Progenitor cell of endocrine pancreas (in vitro differentiated cells): Measurements from ENCODE around the gene NECTIN2. TPM values are rescaled to one million over a fixed set of nuclear protein-coding genes. Genes with fewer than 3 reads are reported as not detected.

Experiments used
- DNase-seq: peaks from one replicate; pipeline ENCODE4 v3.0.0; 2021; ENCODE audit warnings: low spot score; ENCODE audit not compliant: unreplicated experiment
- H3K27ac Mint-ChIP-seq: 2 replicates; pipeline ENCODE4 v1.8.0; 2021; ENCODE audit warnings: mild to moderate bottlenecking, moderate library complexity, mixed read lengths
- H3K27me3 Mint-ChIP-seq: 2 replicates; pipeline ENCODE4 v1.8.0; 2021; ENCODE audit warnings: mixed read lengths
- H3K36me3 Mint-ChIP-seq: 2 replicates; pipeline ENCODE4 v1.8.0; 2022; ENCODE audit warnings: mixed read lengths; ENCODE audit not compliant: insufficient read depth
- H3K4me1 Mint-ChIP-seq: 2 replicates; pipeline ENCODE4 v1.8.0; 2021; ENCODE audit warnings: low read depth, mixed read lengths
- H3K4me3 Mint-ChIP-seq: 2 replicates; pipeline ENCODE4 v1.8.0; 2021; ENCODE audit warnings: low read depth, mild to moderate bottlenecking, moderate library complexity, mixed read lengths
- H3K9me3 Mint-ChIP-seq: 2 replicates; pipeline ENCODE4 v1.8.0; 2021; ENCODE audit warnings: low read depth, mixed read lengths
- total RNA-seq: library from RNA; stranded (reverse); gene quantifications from 2 replicates; pipeline ENCODE4 v1.2.1, GENCODE V29; 2021
- TF ChIP-seq, protein P1 (sequence below): fragments of 200-600 bp; sonication (generic); IDR thresholded peaks from one replicate; pipeline ENCODE4 v1.5.0; 2021; ENCODE audit warnings: antibody characterized with exemption, mild to moderate bottlenecking; ENCODE audit not compliant: unreplicated experiment

Gene NECTIN2
- total RNA-seq, 1 donor from 2014 or later: 201 TPM

- no peak for DNase-seq
- peaks cover 29% of the 10 kb centered on the region for H3K36me3 Mint-ChIP-seq
- H3K4me1 Mint-ChIP-seq: peaks cover 5% of the 10 kb centered on the region
- no peak overlapping the region for H3K27ac Mint-ChIP-seq
- H3K4me3 Mint-ChIP-seq: no peak overlapping the region
- no peaks in the 10 kb centered on the region for H3K9me3 Mint-ChIP-seq
- TF ChIP-seq, protein P1, sequence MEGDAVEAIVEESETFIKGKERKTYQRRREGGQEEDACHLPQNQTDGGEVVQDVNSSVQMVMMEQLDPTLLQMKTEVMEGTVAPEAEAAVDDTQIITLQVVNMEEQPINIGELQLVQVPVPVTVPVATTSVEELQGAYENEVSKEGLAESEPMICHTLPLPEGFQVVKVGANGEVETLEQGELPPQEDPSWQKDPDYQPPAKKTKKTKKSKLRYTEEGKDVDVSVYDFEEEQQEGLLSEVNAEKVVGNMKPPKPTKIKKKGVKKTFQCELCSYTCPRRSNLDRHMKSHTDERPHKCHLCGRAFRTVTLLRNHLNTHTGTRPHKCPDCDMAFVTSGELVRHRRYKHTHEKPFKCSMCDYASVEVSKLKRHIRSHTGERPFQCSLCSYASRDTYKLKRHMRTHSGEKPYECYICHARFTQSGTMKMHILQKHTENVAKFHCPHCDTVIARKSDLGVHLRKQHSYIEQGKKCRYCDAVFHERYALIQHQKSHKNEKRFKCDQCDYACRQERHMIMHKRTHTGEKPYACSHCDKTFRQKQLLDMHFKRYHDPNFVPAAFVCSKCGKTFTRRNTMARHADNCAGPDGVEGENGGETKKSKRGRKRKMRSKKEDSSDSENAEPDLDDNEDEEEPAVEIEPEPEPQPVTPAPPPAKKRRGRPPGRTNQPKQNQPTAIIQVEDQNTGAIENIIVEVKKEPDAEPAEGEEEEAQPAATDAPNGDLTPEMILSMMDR: no peak
- H3K27me3 Mint-ChIP-seq: no peaks in the 10 kb centered on the region
These were observed 21.5 kb downstream of the NECTIN2 start for GRCh38 chr19:44867578-44867977.

- Mint-ChIP-seq H3K9me3 (no peaks in the 10 kb centered on the region), H3K4me3 (no peak overlapping the region), H3K36me3 (peaks cover 34% of the 10 kb centered on the region), H3K4me1 (peaks cover 5% of the 10 kb centered on the region), H3K27me3 (no peaks in the 10 kb centered on the region), H3K27ac (peak overlapping the region; percentile 84)
- TF ChIP-seq, protein P1: no peak
- DNase-seq: no peak
These were observed 23.8 kb downstream of the NECTIN2 start for GRCh38 chr19:44869733-44870470.

- Mint-ChIP-seq H3K27ac (no peak overlapping the region), H3K27me3 (no peaks in the 10 kb centered on the region), H3K4me1 (peaks cover 5% of the 10 kb centered on the region), H3K36me3 (peaks cover 33% of the 10 kb centered on the region), H3K4me3 (no peak overlapping the region), H3K9me3 (no peaks in the 10 kb centered on the region)
- TF ChIP-seq, protein P1: no peak
- DNase-seq: no peak
These were observed 25.7 kb downstream of the NECTIN2 start for GRCh38 chr19:44871809-44872208.

- Mint-ChIP-seq H3K27me3 (no peaks in the 10 kb centered on the region), H3K27ac (no peak overlapping the region), H3K4me3 (no peak overlapping the region), H3K4me1 (peaks cover 5% of the 10 kb centered on the region), H3K36me3 (peaks cover 29% of the 10 kb centered on the region), H3K9me3 (no peaks in the 10 kb centered on the region)
- DNase-seq: no peak
- TF ChIP-seq, protein P1: no peak
These were observed 26.6 kb downstream of the NECTIN2 start for GRCh38 chr19:44872661-44873060.

DNA sequence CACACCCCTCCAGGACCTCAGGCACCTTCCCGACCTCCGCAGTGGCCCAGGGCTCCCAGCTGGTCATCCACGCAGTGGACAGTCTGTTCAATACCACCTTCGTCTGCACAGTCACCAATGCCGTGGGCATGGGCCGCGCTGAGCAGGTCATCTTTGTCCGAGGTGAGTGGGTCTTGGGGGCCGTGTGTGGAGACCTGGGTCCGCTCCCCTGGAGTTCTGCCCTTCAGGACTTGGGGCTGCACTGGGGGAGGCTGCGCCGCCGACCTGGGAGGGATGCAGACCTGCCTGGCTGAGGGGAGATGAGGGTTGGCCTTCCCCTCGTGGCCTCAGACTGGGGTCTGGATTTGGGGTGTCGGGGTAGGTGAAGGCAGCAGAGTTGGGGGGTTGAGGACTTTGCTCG, 28.2 kb downstream of the NECTIN2 start:
- H3K4me1 Mint-ChIP-seq: peaks cover 5% of the 10 kb centered on the region
- peaks cover 23% of the 10 kb centered on the region for H3K36me3 Mint-ChIP-seq
- H3K27ac Mint-ChIP-seq: no peak overlapping the region
- no peak for DNase-seq
- TF ChIP-seq, protein P1: no peak
- H3K27me3 Mint-ChIP-seq: no peaks in the 10 kb centered on the region
- H3K4me3 Mint-ChIP-seq: no peak overlapping the region
- no peaks in the 10 kb centered on the region for H3K9me3 Mint-ChIP-seq
